Mammary epithelial cell (primary cell): ENCODE results near the gene KLK14.

ENCODE experiments used
- EZH2 ChIP-seq: IDR thresholded peaks from 2 replicates; pipeline ENCODE4 v1.6.1; 2012; ENCODE audit warnings: low read length, inconsistent platforms, borderline replicate concordance
- TF ChIP-seq, protein P1 (sequence below), 2 donors: IDR thresholded peaks in 1 of 2; conservative IDR thresholded peaks in 1 of 2; 2 replicates each; pipeline ENCODE4 v1.5.1; 2011 to 2012; ENCODE audit warnings: inconsistent platforms in 2 of 2, low read length in 2 of 2, mild to moderate bottlenecking in 2 of 2, control low read depth in 1 of 2, low read depth in 1 of 2; ENCODE audit not compliant: insufficient read depth in 1 of 2; ENCODE audit errors: extremely low read depth in 1 of 2

DNA sequence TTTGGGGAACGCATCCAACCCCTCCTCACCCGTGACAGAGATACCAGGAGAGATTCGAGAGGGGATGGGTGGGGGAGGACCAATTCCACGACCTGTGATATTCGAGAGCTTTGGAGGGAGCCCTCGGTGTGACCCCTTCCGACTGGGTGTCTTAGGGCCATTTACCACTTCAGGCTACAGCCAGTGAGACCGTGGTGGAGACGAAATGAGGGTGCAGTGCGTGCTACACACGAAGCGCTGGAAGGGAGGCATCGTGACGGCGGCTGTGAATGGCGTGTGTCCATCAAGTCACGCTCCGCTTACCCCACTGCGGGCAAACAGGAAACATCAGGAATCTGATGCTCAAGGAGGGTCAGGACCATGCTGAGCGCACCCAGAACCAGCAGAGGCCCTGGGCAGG, 15.1 kb upstream of the KLK14 start:
- TF ChIP-seq, protein P1, sequence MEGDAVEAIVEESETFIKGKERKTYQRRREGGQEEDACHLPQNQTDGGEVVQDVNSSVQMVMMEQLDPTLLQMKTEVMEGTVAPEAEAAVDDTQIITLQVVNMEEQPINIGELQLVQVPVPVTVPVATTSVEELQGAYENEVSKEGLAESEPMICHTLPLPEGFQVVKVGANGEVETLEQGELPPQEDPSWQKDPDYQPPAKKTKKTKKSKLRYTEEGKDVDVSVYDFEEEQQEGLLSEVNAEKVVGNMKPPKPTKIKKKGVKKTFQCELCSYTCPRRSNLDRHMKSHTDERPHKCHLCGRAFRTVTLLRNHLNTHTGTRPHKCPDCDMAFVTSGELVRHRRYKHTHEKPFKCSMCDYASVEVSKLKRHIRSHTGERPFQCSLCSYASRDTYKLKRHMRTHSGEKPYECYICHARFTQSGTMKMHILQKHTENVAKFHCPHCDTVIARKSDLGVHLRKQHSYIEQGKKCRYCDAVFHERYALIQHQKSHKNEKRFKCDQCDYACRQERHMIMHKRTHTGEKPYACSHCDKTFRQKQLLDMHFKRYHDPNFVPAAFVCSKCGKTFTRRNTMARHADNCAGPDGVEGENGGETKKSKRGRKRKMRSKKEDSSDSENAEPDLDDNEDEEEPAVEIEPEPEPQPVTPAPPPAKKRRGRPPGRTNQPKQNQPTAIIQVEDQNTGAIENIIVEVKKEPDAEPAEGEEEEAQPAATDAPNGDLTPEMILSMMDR (conservative IDR thresholded peaks at IDR 0.05 in 1 of 2, IDR thresholded peaks at IDR 0.05 in 1 of 2; ENCODE audit: extremely low read depth in 1 of 2, insufficient read depth in 1 of 2, low read depth in 1 of 2, low read length in 2 of 2) = no peak
- TF ChIP-seq EZH2 = no peak
